ENCODE results near the gene XYLT1. TPM values are rescaled to one million over a fixed set of nuclear protein-coding genes. Genes with fewer than 3 reads are reported as not detected.

Gene XYLT1
- total and polyA plus RNA-seq, 2 of the 4 experiments (the other 2 are of a cell fraction): 9.0 to 12.7 TPM

GRCh38 chr16:17391715-17392114 is 79.0 kb downstream of the XYLT1 start:
- TF ChIP-seq RAD21 (IDR thresholded peaks at IDR 0.05; ENCODE audit: low read length) (no peak), NFE2L2 (IDR thresholded peaks at IDR 0.05; ENCODE audit: low read depth, low read length) (no peak), MAZ (IDR thresholded peaks at IDR 0.05; ENCODE audit: borderline replicate concordance, low read depth, low read length) (no peak), FOS (IDR thresholded peaks at IDR 0.05; ENCODE audit: low read depth, low read length) (no peak), CEBPB (IDR thresholded peaks at IDR 0.05; ENCODE audit: low read depth, low read length) (no peak)
- Histone ChIP-seq H2BK5ac (ENCODE audit: low read depth, low read length, poor library complexity, severe bottlenecking) (no peak overlapping the region), H4K8ac (ENCODE audit: low read depth in 2 of 2, low read length in 2 of 2) (no peak overlapping the region), H3K18ac (ENCODE audit: low read depth, low read length) (no peak overlapping the region), H3K4me3 (ENCODE audit: insufficient read depth, low read depth, low read length) (no peak overlapping the region), H3K4me2 (ENCODE audit: low read depth, low read length) (no peak overlapping the region), H3K27me3 (ENCODE audit: control insufficient read depth, insufficient read depth, low read length) (no peaks in the 10 kb centered on the region), H3K9me1 (ENCODE audit: insufficient read depth, low read length) (peaks cover 5% of the 10 kb centered on the region; the same call in 1 of the 2 replicates), H3K79me1 (ENCODE audit: low read depth in 1 of 2, low read length in 2 of 2) (peaks cover 20 to 52% of the 10 kb centered on the region in 2 experiments; a peak in 3 of 4 replicates), H3K27ac (ENCODE audit: insufficient read depth, low read length) (no peak overlapping the region), H2AFZ (replicated peaks; ENCODE audit: low read length, poor library complexity) (no peak overlapping the region), H4K5ac (ENCODE audit: low read depth, low read length) (no peak overlapping the region), H3K9me3 (ENCODE audit: control insufficient read depth, insufficient read depth, low read length) (no peaks in the 10 kb centered on the region), H4K91ac (ENCODE audit: insufficient read depth, low read depth, low read length) (no peak overlapping the region), H3K23ac (ENCODE audit: low read depth, low read length) (no peak overlapping the region), H3K4ac (ENCODE audit: low read depth, low read length) (no peak overlapping the region), H3K4me1 (ENCODE audit: control insufficient read depth, insufficient read depth, low read length) (no peaks in the 10 kb centered on the region), H2AK9ac (replicated peaks; ENCODE audit: low read depth, low read length, poor library complexity) (no peak overlapping the region), H4K20me1 (ENCODE audit: insufficient read depth, low read length) (peaks cover 14% of the 10 kb centered on the region), H3K9ac (ENCODE audit: low read depth, low read length) (no peak overlapping the region), H2BK15ac (ENCODE audit: low read depth, low read length) (no peak overlapping the region), H2AK5ac (ENCODE audit: low read depth, low read length) (no peak overlapping the region), H2BK120ac (ENCODE audit: low read depth, low read length) (no peak overlapping the region), H2BK20ac (ENCODE audit: low read depth, low read length) (no peak overlapping the region), H3K14ac (replicated peaks; ENCODE audit: low read depth, low read length) (no peak overlapping the region), H3K56ac (ENCODE audit: extremely low read depth, insufficient read depth, low read length) (no peak overlapping the region), H3K36me3 (ENCODE audit: control insufficient read depth, insufficient read depth, low read length) (no peaks in the 10 kb centered on the region)
- DNase-seq (no peak), ATAC-seq (ENCODE audit: low read depth) (no peak)
- in situ Hi-C loops (cut with MboI; ENCODE audit: low sequenced_read_pairs): no loop called here
- 100% methylated on average over 3 of the region's 5 CpGs; no CpG with 5 or more reads in 1 of the 2 experiments for WGBS, 2 experiments (ENCODE audit: extremely low coverage in 2 of 2, insufficient read length in 1 of 2)
- ChIA-PET CTCF (no interaction called here), POLR2A (ENCODE audit: unreplicated experiment) (no interaction called here)
- dilution Hi-C loops (cut with HindIII; ENCODE audit: low sequenced_read_pairs, unreplicated experiment): no loop called here
- BruUV-seq (replicated peaks): no TSS peak
- intact Hi-C loops (cut with micrococcal nuclease): no loop called here
